ENCODE results near the gene GRIN2A. TPM values are rescaled to one million over a fixed set of nuclear protein-coding genes. Genes with fewer than 3 reads are reported as not detected.

The GRIN2A gene
- total RNA-seq, 1 donor: 3.4 TPM

DNA sequence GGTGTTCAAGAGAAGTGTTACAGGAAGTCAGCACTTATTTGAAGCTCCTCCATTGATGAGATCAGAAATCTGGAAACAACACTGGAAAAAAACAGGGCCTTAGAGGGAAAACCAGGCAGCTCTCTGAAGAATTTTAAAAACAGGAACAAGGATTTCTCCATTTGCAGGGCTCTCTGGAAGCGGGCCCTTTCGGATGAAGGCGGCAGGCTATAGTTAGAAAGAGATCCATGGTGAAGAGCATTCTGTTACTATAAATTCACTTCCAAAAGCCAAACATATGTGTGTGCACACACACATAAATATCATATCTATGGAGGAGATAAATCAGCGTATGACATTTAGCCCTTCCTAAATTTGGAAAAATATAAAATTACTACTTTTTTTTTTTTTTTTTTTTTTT lies 42.6 kb upstream of the GRIN2A start:
- DNase-seq (ENCODE audit: low read depth): no peak
- H3K4me3 ChIP-seq (ENCODE audit: low read depth, low read length): no peak overlapping the region
- TF ChIP-seq CTCF (IDR thresholded peaks at IDR 0.05; ENCODE audit: insufficient read depth, low read length): no peak

- TF ChIP-seq CTCF (IDR thresholded peaks at IDR 0.05; ENCODE audit: insufficient read depth, low read length): no peak
- no peak overlapping the region for H3K4me3 ChIP-seq (ENCODE audit: low read depth, low read length)
- DNase-seq (ENCODE audit: low read depth): no peak
Observed at GRCh38 chr16:10220942-10221341, 38.7 kb upstream of the GRIN2A start.

GRCh38 chr16:10219742-10220141 lies 37.5 kb upstream of the GRIN2A start:
- TF ChIP-seq CTCF (IDR thresholded peaks at IDR 0.05; ENCODE audit: insufficient read depth, low read length): no peak
- no peak for DNase-seq (ENCODE audit: low read depth)
- no peak overlapping the region for H3K4me3 ChIP-seq (ENCODE audit: low read depth, low read length)

- TF ChIP-seq CTCF (IDR thresholded peaks at IDR 0.05; ENCODE audit: insufficient read depth, low read length): no peak
- DNase-seq (ENCODE audit: low read depth): no peak
- H3K4me3 ChIP-seq (ENCODE audit: low read depth, low read length): no peak overlapping the region
Observed at GRCh38 chr16:10218490-10219206, 36.4 kb upstream of the GRIN2A start.

DNA sequence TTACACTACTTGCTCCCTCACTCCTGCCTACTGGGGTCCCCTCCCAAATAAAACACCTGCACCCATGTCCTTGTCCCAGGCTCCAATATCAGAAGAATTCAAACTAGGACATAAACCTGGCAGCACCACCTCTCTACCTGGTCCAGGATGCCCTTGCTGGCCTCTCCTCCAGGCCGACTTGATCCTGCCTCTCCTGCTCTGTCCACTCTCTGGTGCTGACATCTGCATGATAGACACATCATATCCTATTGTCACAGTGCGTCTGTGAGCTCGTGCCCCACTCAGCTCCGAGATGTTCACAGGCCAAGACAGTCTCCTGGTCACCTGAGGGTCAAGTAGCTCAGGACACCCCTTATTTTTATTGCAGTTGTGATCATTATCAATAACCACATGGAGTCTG lies 31.5 kb upstream of the GRIN2A start:
- no peak for DNase-seq (ENCODE audit: low read depth)
- TF ChIP-seq CTCF (IDR thresholded peaks at IDR 0.05; ENCODE audit: insufficient read depth, low read length): no peak
- no peak overlapping the region for H3K4me3 ChIP-seq (ENCODE audit: low read depth, low read length)

DNA sequence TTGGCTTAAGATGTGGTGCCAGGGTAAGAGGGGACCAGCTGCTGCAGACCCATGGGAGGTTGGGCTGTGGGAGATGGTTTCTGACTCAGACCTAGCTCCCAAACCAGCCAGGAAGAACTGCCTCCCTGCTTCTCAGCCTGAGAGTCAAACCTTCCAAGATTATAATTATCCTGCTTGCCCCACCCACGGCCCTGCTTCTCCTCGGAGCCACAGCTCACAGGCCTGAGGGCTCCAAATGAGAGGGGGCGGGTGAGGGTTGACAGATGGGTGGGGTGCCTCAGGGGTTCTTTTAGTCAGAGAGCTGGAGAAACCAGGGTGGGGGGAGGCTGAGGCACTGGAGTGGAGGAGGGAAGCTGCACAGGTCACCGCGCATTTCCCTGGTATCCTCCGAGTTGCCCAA lies 28.7 kb upstream of the GRIN2A start:
- no peak for TF ChIP-seq CTCF (IDR thresholded peaks at IDR 0.05; ENCODE audit: insufficient read depth, low read length)
- no peak for DNase-seq (ENCODE audit: low read depth)
- no peak overlapping the region for H3K4me3 ChIP-seq (ENCODE audit: low read depth, low read length)

DNA sequence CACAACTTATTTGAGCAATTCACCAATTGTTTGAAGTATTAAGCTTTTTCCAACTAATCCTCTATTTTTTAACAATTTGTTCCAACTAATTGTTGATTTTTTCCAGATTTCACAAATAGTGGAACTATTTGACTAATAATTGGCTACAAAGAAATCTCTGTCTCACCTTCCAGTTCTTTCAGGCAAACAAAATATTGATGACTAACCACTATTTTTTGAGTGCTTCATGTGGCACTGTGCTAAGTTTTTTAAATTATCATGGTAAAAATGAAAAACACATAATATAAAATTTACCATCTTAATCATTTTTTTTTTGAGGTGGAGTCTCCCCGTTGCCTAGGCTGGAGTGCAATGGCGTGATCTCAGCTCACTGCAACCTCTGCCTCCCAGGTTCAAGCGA lies 24.6 kb upstream of the GRIN2A start:
- DNase-seq (ENCODE audit: low read depth): no peak
- TF ChIP-seq CTCF (IDR thresholded peaks at IDR 0.05; ENCODE audit: insufficient read depth, low read length): no peak
- H3K4me3 ChIP-seq (ENCODE audit: low read depth, low read length): no peak overlapping the region
